Kidney (tissue), 14 donors: ENCODE data around the gene C1orf185. TPM values are rescaled to one million over a fixed set of nuclear protein-coding genes. Genes with fewer than 3 reads are reported as not detected.
"Not testable (repeated sequence)": the region's sequence is repeated elsewhere in the genome, so short reads cannot be mapped to it uniquely, and the experiment has no call there.

Experiments used
- DNase-seq, 5 donors: peaks; one replicate each; pipeline ENCODE4 v3.0.0-alpha.2; 2013 to 2020
- FAIRE-seq: peaks from 2 replicates; lab custom pipeline; 2012; peaks lifted over from hg19 to GRCh38; lab: Jason Lieb, UNC
- H3K27ac ChIP-seq, 2 donors: one replicate each; pipeline ENCODE4 v1.7.0; 2013; ENCODE audit warnings: low read depth in 2 of 2, low read length in 2 of 2, inconsistent platforms in 1 of 2
- H3K27me3 ChIP-seq: one replicate; pipeline ENCODE4 v1.7.1; 2013; ENCODE audit warnings: low read length, inconsistent platforms; ENCODE audit not compliant: control insufficient read depth, insufficient read depth
- H3K36me3 ChIP-seq, 3 donors: one replicate each; pipeline versions ENCODE4 v1.7.0 to v1.7.1; 2013; ENCODE audit warnings: low read length in 3 of 3, control low read depth in 1 of 3, inconsistent platforms in 1 of 3; ENCODE audit not compliant: insufficient read depth in 3 of 3, control insufficient read depth in 2 of 3
- H3K4me1 ChIP-seq, 3 donors: one replicate each; pipeline versions ENCODE4 v1.7.0 to v1.7.1; 2013; ENCODE audit warnings: low read length in 3 of 3, inconsistent platforms in 1 of 3, low read depth in 1 of 3; ENCODE audit not compliant: control insufficient read depth in 2 of 3, insufficient read depth in 2 of 3
- H3K4me3 ChIP-seq, 3 donors: one replicate each; pipeline versions ENCODE4 v1.7.0 to v1.8.1; 2013; ENCODE audit warnings: low read length in 3 of 3, control low read depth in 1 of 3, inconsistent platforms in 1 of 3
- H3K9ac ChIP-seq, 3 donors: one replicate each; pipeline versions ENCODE4 v1.7.0 to v1.7.1; 2013; ENCODE audit warnings: low read length in 3 of 3, control low read depth in 1 of 3, inconsistent platforms in 1 of 3
- H3K9me3 ChIP-seq, 3 donors: one replicate each; pipeline versions ENCODE4 v1.7.0 to v1.7.1; 2013; ENCODE audit warnings: low read length in 3 of 3, control low read depth in 1 of 3, inconsistent platforms in 1 of 3; ENCODE audit not compliant: control insufficient read depth in 2 of 3, insufficient read depth in 1 of 3
- intact Hi-C: fragments of 100-400 bp; cut with DNase I; formaldehyde crosslinking; loops from one replicate; pipeline ENCODE4 v1.11.1; 2022
- polyA plus RNA-seq: library from polyadenylated mRNA; stranded (reverse); fragments of 350-450 nt; fragmentation: Illumina TruSeq; extraction: RNeasy Lipid Tissue Mini Kit (QIAGEN cat#74804); gene quantifications from one replicate; pipeline ENCODE4 v1.2.3, GENCODE V29; 2014; ENCODE audit warnings: low read depth, low replicate concordance; ENCODE audit not compliant: insufficient read depth
- total RNA-seq: library from RNA; stranded (reverse); fragmentation: NEBNext Ultra II Directional; extraction: Animal tissue kit (Norgen Biotek cat#: 25700); gene quantifications from one replicate; pipeline ENCODE4 v1.2.1, GENCODE V29; 2021
- TF ChIP-seq, protein P1 (sequence below): IDR thresholded peaks from 3 replicates; pipeline ENCODE4 v1.5.1; 2012; ENCODE audit warnings: mild to moderate bottlenecking, moderate library complexity, borderline replicate concordance; ENCODE audit not compliant: insufficient read depth; ENCODE audit errors: extremely low read depth
- donor health status: control.
- donor health status: control.
- donor health status: control.
- donor health status: control.
- donor health status: control.
- donor health status: DM: yes; HTN: yes; CAD: no.
- donor health status: Normal renal cell carcinoma (clear cell type).

C1orf185 gene
- total and polyA plus RNA-seq, 2 donors from 2014 or later, result not detected

GRCh38 chr1:51115714-51116404 lies 13.8 kb downstream of the C1orf185 start:
- DNase-seq, result no peak
- no peak overlapping the region for H3K27ac ChIP-seq
- H3K27me3 ChIP-seq, result no peaks in the 10 kb centered on the region
- H3K9me3 ChIP-seq, result no peaks in the 10 kb centered on the region
- H3K4me1 ChIP-seq, result no peaks in the 10 kb centered on the region
- no peak for FAIRE-seq
- intact Hi-C loops, result no loop called here
- no peak overlapping the region for H3K9ac ChIP-seq
- H3K36me3 ChIP-seq, result no peaks in the 10 kb centered on the region
- TF ChIP-seq, protein P1, sequence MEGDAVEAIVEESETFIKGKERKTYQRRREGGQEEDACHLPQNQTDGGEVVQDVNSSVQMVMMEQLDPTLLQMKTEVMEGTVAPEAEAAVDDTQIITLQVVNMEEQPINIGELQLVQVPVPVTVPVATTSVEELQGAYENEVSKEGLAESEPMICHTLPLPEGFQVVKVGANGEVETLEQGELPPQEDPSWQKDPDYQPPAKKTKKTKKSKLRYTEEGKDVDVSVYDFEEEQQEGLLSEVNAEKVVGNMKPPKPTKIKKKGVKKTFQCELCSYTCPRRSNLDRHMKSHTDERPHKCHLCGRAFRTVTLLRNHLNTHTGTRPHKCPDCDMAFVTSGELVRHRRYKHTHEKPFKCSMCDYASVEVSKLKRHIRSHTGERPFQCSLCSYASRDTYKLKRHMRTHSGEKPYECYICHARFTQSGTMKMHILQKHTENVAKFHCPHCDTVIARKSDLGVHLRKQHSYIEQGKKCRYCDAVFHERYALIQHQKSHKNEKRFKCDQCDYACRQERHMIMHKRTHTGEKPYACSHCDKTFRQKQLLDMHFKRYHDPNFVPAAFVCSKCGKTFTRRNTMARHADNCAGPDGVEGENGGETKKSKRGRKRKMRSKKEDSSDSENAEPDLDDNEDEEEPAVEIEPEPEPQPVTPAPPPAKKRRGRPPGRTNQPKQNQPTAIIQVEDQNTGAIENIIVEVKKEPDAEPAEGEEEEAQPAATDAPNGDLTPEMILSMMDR, result no peak
- no peak overlapping the region for H3K4me3 ChIP-seq

GRCh38 chr1:51119331-51119730 lies 17.3 kb downstream of the C1orf185 start:
- no peak for FAIRE-seq

DNA sequence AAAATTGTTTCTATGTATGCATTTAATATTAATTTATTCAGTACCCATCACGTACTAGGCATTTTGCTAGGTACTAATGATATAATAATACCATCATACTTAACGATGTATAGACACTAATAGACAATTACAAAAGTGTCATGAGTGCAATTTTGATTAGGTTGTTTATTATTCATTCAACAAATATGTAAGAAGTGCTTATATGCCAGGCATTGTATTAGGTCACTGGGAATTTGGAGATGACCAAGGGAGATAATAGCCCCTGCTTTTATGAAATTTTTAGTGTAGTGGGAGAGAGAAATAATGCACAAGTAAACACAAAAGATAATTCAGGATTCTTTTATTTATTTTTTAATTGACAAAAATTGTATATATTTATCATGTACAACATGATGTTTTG lies 18.6 kb downstream of the C1orf185 start:
- peaks cover 0 to 8% (median 0%) of the 10 kb centered on the region in 3 donors for H3K9me3 ChIP-seq
- H3K9ac ChIP-seq, result no peak overlapping the region
- H3K27me3 ChIP-seq, result no peaks in the 10 kb centered on the region
- no peaks in the 10 kb centered on the region for H3K36me3 ChIP-seq
- FAIRE-seq, result no peak
- no peaks in the 10 kb centered on the region for H3K4me1 ChIP-seq
- H3K27ac ChIP-seq, result no peak overlapping the region
- DNase-seq, result no peak
- no peak overlapping the region for H3K4me3 ChIP-seq
- intact Hi-C loops, result no loop called here
- TF ChIP-seq, protein P1, result no peak

More at GRCh38 chr1:51119331-51119730, 17.3 kb downstream of the C1orf185 start:
- DNase-seq, result no peak
- Histone ChIP-seq H3K9ac (no peak overlapping the region), H3K27ac (no peak overlapping the region), H3K36me3 (no peaks in the 10 kb centered on the region), H3K27me3 (no peaks in the 10 kb centered on the region), H3K4me1 (no peaks in the 10 kb centered on the region), H3K9me3 (peaks cover 0 to 8% (median 0%) of the 10 kb centered on the region in 3 donors), H3K4me3 (no peak overlapping the region)
- TF ChIP-seq, protein P1, result no peak
- intact Hi-C loops, result no loop called here

DNA sequence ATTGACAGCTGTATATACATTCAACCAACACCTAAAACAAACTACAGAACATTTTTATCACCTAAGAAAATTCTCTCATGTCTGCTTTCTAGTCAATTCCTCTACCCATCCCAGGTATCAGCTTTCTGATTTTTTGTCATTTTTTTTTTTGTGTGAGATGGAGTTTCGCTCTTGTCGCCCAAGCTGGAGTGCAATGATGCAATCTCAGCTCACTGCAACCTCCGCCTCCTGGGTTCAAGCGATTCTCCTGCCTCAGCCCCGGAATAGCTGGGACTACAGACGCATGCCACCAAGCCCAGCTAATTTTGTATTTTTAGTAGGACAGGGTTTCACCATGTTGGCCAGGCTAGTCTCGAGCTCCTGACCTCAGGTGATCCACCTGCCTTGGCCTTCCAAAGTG lies 25.1 kb downstream of the C1orf185 start:
- H3K4me3 ChIP-seq, intact Hi-C loops, FAIRE-seq, H3K36me3 ChIP-seq, H3K9ac ChIP-seq, H3K9me3 ChIP-seq, DNase-seq, H3K4me1 ChIP-seq, H3K27me3 ChIP-seq, H3K27ac ChIP-seq: not testable (repeated sequence)
